Measurements from ENCODE around the gene ZFC3H1.

Gene ZFC3H1

DNA sequence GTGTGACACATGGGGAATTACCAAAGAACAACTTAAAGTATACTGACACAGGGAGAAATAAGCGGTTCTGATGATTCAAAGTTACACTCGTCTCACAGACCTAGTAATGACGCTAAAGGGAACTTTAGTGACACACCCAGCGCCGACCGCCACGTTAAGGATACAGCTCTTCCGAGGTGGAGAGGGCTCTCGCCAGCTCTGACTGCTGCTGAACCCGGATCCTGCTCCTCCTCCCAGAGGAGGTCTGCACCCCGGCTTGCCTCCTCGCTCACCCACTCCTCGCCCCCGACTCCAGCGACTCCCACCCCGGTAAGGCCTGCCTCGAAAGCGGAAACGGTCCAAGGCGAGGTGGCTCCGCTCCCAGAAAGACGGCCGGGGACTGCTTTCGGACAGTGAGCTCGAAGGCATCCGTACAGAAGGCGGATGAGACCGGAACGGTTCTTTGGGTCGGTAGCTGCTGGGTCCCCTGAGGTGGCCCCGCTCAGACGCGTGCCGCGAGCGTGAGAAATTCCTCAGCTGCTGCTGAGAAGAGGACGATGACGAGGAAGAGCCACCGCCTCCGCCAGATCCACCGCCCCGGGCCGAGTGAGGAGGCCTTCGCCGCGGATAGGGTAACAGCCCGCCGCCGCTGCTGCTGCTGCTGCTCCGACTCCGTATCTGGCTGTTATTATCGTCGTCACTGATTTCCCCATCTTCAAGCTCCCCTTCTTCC, 643 bp downstream of the ZFC3H1 start:
- TF ChIP-seq, protein P1, sequence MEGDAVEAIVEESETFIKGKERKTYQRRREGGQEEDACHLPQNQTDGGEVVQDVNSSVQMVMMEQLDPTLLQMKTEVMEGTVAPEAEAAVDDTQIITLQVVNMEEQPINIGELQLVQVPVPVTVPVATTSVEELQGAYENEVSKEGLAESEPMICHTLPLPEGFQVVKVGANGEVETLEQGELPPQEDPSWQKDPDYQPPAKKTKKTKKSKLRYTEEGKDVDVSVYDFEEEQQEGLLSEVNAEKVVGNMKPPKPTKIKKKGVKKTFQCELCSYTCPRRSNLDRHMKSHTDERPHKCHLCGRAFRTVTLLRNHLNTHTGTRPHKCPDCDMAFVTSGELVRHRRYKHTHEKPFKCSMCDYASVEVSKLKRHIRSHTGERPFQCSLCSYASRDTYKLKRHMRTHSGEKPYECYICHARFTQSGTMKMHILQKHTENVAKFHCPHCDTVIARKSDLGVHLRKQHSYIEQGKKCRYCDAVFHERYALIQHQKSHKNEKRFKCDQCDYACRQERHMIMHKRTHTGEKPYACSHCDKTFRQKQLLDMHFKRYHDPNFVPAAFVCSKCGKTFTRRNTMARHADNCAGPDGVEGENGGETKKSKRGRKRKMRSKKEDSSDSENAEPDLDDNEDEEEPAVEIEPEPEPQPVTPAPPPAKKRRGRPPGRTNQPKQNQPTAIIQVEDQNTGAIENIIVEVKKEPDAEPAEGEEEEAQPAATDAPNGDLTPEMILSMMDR (IDR thresholded peaks at IDR 0.05; ENCODE audit: low read depth, low read length), result no peak
- DNase-seq (ENCODE audit: low read depth, low spot score), result peak; percentile 57
- in situ Hi-C loops (cut with HindIII; ENCODE audit: low sequenced_read_pairs), result no loop called here
- peak overlapping the region; percentile 68 for H3K4me3 ChIP-seq (ENCODE audit: low read depth, low read length)

DNA sequence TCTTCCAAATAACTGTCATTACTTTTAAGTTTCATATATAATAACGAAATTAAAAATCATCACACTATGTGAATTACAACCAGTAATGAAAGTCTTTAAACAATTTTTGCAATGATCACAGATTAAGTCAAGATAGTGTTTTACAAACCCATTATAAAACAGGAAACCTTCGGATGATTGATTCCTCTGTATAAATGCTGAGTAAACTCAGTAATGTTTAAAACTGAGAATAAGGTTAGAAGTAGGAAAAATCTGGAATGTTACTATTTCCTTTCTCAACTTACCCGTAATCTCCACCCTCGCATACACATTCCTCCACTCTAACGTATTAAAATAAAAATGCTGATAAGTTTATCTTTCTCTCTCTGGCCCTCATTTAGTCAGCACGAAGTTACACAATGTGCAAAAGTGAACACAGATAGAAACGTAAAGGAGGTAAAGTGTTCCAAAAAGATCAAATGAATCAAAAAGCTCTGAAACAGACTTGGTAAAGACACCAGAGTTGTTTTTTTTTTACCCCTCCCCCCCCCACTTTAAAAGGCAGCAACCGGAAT, 1.6 kb downstream of the ZFC3H1 start:
- TF ChIP-seq, protein P1 (IDR thresholded peaks at IDR 0.05; ENCODE audit: low read depth, low read length), result no peak
- in situ Hi-C loops (cut with HindIII; ENCODE audit: low sequenced_read_pairs), result no loop called here
- peak; percentile 30 for DNase-seq (ENCODE audit: low read depth, low spot score)
- H3K4me3 ChIP-seq (ENCODE audit: low read depth, low read length), result peak overlapping the region; percentile 68

DNA sequence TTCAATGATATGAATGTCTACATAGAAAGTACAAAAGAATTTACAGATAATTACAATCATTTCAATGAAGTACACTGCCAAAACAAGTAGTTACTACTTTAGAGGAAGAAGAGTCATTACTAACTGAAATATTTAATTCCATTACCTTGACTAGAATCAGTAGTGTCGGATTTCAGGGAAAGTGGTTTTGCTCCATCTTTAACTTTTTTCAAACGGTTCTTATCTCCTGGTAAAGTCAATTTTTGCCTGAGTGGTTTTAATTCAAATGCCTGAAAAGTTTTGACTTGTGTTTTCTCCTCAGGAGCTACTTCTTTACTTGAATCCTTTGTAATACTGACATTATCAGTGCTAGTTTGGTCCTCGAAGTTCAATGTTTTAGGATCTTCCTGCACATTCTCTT, 6.9 kb downstream of the ZFC3H1 start:
- DNase-seq (ENCODE audit: low read depth, low spot score), result no peak
- H3K4me3 ChIP-seq (ENCODE audit: low read depth, low read length), result no peak overlapping the region
- in situ Hi-C loops (cut with HindIII; ENCODE audit: low sequenced_read_pairs), result no loop called here
- TF ChIP-seq, protein P1 (IDR thresholded peaks at IDR 0.05; ENCODE audit: low read depth, low read length), result no peak

DNA sequence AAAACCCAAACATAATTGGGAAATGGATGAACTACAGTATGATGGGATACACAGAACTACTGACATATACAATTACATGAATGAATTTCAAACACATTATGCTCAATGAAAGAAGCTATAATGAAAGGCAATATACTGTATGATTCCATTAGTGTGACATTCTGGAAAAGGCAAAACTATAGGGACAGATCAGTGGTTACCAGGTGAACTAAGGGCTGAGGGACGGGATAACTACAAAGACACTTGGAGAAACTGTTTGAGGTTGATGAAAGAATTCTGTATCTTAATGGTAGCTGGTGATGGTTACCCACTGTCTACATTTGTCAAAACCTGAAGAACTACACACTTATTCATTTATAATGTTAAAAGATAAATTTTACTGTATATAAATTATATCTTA, 7.7 kb downstream of the ZFC3H1 start:
- in situ Hi-C loops (cut with HindIII; ENCODE audit: low sequenced_read_pairs), result no loop called here

DNA sequence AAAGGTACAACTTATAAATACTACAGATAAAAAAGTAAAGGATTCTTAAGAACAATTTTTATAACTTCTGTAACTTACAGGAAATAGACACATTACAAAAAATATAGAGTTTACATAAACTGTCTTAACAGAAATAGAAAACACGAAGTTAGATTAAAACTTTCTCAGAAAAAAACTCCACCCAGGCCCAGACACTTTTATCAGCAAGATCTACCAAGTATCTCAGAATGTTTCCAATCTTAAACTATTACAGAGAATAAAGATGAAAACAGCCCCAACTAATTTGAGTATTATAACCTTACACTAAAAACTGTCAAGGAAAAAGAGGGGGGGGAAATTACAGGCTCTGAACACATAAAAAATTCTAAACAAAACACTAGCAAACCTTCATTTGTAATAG, 8.2 kb downstream of the ZFC3H1 start:
- TF ChIP-seq, protein P1 (IDR thresholded peaks at IDR 0.05; ENCODE audit: low read depth, low read length), result no peak
- no peak overlapping the region for H3K4me3 ChIP-seq (ENCODE audit: low read depth, low read length)
- in situ Hi-C loops (cut with HindIII; ENCODE audit: low sequenced_read_pairs), result no loop called here
- no peak for DNase-seq (ENCODE audit: low read depth, low spot score)

More for the DNA sequence above, 7.7 kb downstream of the ZFC3H1 start:
- no peak for DNase-seq (ENCODE audit: low read depth, low spot score)
- TF ChIP-seq, protein P1 (IDR thresholded peaks at IDR 0.05; ENCODE audit: low read depth, low read length), result no peak
- H3K4me3 ChIP-seq (ENCODE audit: low read depth, low read length), result no peak overlapping the region

DNA sequence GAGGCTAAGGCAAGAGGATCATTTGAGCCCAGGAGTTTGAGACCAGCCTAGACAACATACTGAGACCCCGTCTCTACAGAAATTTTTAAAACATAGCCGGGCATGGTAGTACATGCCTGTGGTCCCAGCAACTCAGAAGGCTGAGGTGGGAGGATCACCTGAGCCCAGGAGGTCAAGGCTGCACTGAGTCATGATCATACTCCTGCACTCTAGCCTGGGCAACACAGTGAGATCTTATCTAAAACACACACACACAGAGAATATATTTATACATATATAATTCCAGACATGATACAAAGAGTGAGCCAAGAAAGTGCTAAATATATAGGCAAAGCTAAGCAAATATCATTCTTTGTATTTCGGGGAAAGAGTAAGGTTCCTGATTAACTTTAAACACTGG, 9.4 kb downstream of the ZFC3H1 start:
- TF ChIP-seq, protein P1 (IDR thresholded peaks at IDR 0.05; ENCODE audit: low read depth, low read length), result no peak

More for the DNA sequence above, 9.4 kb downstream of the ZFC3H1 start:
- in situ Hi-C loops (cut with HindIII; ENCODE audit: low sequenced_read_pairs), result no loop called here
- H3K4me3 ChIP-seq (ENCODE audit: low read depth, low read length), result no peak overlapping the region
- DNase-seq (ENCODE audit: low read depth, low spot score), result no peak
